GM19351 (cell line): ENCODE data around the gene SNTB2.
A peak's percentile ranks its signal among the peaks of the same experiment; 100 is the strongest.

ENCODE experiments used
- ATAC-seq: cut with Tn5 transposase; IDR thresholded peaks from one replicate; pipeline ENCODE4 v1.9.1; 2021; ENCODE audit warnings: mild to moderate bottlenecking, moderate library complexity; ENCODE audit not compliant: unreplicated experiment

SNTB2 gene

GRCh38 chr16:69316595-69317034 is 129.7 kb downstream of the SNTB2 start:
- ATAC-seq, result no peak

- no peak for ATAC-seq
Measured at GRCh38 chr16:69318177-69318910, 131.4 kb downstream of the SNTB2 start.

- no peak for ATAC-seq
Measured at GRCh38 chr16:69318911-69319289, 131.9 kb downstream of the SNTB2 start.

- no peak for ATAC-seq
Measured at GRCh38 chr16:69319381-69319780, 132.4 kb downstream of the SNTB2 start.

GRCh38 chr16:69319826-69320739 is 133.1 kb downstream of the SNTB2 start:
- ATAC-seq, result no peak

- no peak for ATAC-seq
Measured at GRCh38 chr16:69320740-69321073, 133.7 kb downstream of the SNTB2 start.

- ATAC-seq, result no peak
Measured at GRCh38 chr16:69321080-69321479, 134.1 kb downstream of the SNTB2 start.

- ATAC-seq, result no peak
Measured at GRCh38 chr16:69322343-69322742, 135.4 kb downstream of the SNTB2 start.

- no peak for ATAC-seq
Measured at GRCh38 chr16:69323415-69323814, 136.5 kb downstream of the SNTB2 start.

GRCh38 chr16:69324013-69324531 is 137.1 kb downstream of the SNTB2 start:
- no peak for ATAC-seq

GRCh38 chr16:69324585-69325253 is 137.8 kb downstream of the SNTB2 start:
- ATAC-seq, result no peak

- ATAC-seq, result no peak
Measured at GRCh38 chr16:69325784-69326171, 138.8 kb downstream of the SNTB2 start.

- ATAC-seq, result no peak
Measured at GRCh38 chr16:69326172-69326873, 139.4 kb downstream of the SNTB2 start.

GRCh38 chr16:69327585-69328310 is 140.8 kb downstream of the SNTB2 start:
- ATAC-seq, result no peak

GRCh38 chr16:69328854-69329316 is 141.9 kb downstream of the SNTB2 start:
- ATAC-seq, result no peak

- peak; percentile 40 for ATAC-seq
Measured at GRCh38 chr16:69329369-69330285, 142.7 kb downstream of the SNTB2 start.

GRCh38 chr16:69330286-69331109 is 143.5 kb downstream of the SNTB2 start, which contains the start of gene PDF:
TSS of gene PDF (minus strand) at chr16:69330588. CDS start at chr16:69330570, 18 bp downstream.
- peak; percentile 91 for ATAC-seq

- ATAC-seq, result no peak
Measured at GRCh38 chr16:69334696-69335095, 147.7 kb downstream of the SNTB2 start.
